GM18861 (cell line): Measurements from ENCODE around the gene C1orf122.
A peak's percentile ranks its signal among the peaks of the same experiment; 100 is the strongest.

Source experiments
- ATAC-seq: cut with Tn5 transposase; IDR thresholded peaks from one replicate; pipeline ENCODE4 v1.9.1; 2021; ENCODE audit not compliant: unreplicated experiment

Gene C1orf122

DNA sequence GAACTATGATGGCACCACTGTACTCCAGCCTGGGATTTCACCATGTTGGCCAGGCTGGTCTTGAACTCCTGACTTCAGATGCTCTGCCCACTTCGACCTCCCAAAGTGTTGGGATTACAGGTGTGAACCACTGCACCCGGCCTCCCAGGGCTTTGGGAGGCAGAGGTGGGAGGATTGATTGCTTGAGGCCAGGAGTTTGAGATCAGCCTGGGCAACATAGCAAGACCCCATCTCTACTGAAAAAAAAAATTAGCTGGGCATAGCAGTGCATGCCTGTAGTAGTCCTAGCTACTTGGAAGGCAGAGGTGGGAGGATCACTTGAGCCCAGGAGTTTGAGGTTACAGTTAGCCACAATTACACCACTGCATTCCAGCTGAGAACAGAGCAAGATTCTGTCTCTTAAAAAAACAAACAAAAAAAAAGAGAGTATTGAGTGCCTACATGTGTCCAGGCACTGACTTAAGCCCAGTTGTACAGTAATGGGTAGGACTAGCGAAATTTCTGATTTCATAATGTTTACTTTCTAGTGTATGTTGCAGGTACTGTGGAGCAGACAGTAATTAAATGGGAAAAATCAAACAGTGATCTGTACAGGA is 9.7 kb upstream of the C1orf122 start:
- no peak for ATAC-seq

DNA sequence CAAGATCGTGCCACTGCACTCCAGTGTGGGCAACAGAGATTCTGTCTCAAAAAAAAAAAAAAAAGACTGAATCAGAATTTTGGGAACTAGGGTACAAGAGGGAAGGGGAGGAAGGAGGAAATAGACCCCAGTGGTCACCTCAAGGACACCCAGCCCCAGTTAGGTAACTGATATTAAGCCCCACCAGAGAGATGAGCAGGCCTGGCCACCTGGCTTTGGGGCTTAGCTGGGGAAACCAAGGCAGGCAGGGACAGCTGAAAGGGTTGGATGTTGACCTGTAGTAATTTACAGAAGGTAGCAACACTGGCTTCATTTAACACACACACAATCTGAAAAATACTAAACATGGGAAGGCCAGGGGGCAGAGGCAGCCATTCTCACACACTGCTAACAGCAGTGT is 5.2 kb upstream of the C1orf122 start:
- ATAC-seq: no peak

DNA sequence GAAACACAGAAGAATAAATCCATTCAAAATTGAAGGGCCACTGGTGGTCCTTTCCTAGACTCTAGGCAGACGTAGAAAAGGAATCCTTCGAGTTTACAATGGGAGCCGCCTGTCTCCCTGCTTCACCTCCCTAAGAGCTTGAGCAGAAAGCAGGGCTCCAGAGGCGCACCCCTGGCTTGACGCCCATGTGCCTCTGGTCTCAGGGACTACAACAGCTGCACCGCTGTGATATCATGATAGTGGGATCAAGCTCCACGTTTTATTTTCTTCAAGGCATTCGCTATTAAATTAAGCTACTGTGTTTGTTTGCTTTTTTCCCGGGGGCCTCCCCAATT is 403 bp upstream of the C1orf122 start:
- no peak for ATAC-seq

DNA sequence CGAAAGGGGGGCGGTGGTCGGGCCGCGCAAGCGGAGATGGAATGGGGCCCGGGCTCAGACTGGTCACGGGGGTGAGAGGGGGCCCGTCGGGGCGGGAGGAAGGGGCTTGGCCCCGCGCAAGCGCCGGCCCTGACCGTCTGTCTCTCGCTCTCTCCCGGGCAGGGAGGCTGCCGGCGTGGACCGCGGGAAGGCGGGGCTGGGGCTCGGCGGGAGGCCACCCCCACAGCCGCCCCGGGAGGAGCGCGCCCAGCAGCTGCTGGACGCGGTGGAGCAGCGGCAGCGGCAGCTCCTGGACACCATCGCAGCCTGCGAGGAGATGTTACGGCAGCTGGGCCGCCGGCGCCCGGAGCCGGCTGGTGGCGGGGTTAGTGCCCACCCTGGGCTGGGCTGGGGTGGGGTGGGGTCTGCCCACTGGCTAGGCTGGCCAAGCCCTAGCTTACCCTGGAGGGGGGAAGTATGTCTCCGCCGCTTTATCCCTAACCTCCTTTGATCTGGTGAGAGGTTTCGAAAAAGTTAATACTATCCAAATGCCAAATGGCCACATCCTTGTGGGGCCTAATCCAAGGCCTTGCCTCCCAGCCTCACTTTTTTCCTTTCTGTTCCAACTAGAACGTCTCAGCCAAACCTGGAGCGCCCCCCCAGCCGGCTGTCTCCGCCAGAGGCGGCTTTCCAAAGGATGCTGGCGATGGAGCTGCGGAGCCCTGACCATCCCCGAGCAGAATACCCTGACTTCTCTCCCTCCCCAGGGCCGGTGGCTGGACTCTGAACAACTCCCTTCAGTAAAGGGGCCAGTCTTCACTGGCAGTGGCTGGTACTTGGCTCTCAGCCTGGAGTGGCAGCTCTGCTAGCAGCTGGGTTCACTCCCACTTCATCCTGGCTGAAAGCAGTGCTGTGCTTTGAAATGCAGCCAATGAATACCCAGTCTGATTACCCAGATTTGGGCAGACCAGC is 1.1 kb downstream of the C1orf122 start:
- ATAC-seq: peak; percentile 17

DNA sequence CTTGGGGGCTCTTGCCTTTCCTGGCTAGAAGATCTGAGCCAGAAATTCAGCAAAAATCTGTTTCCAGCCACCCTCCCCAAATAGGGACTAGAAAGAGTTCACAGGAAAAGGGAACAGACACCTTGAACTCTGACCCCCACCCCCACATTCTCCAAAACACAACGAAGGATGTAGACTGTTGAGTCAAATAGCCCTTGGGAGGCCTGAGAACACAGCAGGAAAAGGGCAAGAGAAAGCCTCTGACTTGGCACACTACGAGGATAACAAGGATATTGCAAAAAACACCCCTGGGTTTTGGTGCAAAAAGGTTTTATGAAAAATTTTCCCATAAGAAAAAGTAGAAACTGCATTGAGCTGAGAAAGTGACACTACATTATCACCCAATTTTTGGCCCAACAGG is 2.4 kb downstream of the C1orf122 start:
- no peak for ATAC-seq

DNA sequence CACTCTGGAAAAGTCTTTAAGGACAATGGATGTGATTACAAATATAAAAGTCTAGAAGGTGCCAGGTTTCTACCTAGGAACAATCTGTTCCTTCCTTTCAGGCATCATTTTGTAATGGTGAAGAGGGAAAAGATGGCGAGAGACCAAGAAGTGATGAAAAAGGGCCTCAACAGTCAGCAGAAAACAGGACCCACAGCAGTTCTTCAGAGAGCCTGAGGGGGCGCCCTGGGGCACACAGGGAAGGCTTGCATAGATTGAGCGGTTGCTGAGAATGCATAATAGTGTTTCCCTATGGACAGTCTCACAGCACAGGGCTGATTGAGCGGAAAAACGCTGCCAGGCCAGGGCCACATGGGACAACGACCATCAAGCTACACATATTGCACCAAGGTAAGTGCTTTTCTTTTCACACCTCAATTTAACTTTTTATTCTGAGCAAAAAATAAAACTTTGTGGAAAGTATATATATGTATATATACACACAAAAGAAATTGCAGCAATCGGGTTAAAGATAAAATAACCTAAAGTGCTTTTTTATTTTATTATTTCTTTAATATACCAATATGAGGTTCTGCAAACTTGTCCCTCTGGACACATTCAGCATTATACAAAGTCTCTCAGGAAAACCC is 3.6 kb downstream of the C1orf122 start:
- no peak for ATAC-seq

DNA sequence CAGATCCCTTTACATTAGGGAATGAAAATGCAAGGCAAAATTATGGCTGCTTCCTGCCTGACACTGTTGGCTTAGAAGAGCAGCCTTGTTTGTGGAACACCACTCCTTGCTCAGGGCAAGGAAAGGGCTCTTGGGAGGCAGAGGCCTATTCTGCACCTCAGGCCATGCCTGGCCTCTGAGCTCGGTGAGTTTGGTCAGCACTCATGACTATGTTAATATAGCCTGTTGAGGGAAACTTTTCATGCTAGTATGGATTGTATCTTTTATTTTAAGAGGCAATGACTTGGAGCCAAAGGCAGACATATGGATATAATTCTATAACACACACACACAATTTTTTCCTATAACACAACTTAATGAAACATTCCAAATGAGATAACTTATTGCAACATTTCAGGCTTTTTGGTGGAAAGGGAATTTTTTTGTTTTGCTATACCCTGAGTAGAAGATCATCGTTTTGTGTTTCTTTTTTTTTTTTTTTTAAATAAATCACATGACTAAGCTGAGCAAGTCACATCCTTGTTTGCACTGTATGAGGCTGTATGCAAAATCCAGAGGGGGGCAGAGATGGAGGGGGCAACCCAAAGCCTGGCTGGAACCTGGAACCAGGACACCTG is 6.0 kb downstream of the C1orf122 start:
- no peak for ATAC-seq

DNA sequence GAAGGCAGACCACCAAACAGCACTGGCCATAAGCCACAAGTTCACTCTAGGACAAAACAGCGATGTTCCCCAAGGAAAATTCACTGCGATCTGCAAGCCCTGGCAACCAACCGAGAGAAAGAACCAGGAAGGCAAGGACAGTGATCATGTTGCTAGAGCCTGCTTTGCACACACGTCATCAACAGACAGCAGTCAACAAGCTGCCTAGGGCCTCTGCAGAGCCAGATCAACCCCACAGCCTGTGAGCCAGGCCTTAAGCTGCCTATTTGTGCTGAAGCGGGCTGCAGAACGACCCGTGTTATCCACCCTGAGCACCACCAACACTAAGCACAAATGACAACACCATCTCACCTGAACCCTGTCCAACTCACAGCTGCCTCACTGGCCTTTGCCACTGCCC is 6.7 kb downstream of the C1orf122 start:
- ATAC-seq: no peak

DNA sequence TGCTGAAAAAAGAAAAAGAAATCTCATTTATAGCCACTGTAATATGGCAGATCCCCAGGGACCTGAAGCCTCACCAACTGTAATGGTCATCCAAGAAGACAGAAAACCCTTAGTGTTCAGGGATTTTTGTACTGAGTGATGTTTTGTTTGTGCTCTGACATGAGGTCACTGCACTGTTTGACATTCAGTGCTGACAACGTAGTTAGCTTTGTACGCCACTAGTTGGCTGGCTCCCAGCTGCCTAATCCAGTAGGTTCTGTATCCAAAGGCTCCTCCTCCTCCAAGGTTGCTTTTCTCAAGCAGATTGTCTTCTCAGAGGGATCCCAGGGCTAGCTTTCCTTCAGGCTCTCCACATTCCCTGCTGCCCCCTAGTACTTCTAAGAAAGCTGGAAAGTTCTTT is 9.9 kb downstream of the C1orf122 start:
- ATAC-seq: no peak

DNA sequence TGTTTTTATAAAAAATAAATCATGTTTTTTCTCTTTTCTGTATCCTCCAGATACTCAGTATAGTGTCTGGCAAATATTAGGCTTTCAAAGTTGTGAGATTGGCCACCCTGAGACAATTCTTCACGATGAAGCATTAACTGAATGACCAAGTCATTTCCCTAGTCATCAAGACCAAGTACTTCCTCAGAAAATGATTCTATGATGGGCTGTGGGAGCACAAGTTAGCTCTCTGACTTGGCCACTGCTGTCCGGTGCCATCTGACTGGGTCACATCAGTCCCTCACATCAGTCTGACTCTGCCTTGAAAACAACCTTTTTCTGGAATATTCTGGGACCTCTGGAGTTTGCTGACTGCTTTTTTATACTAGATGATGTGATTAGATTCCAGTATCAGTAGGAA is 13.9 kb downstream of the C1orf122 start:
- no peak for ATAC-seq

DNA sequence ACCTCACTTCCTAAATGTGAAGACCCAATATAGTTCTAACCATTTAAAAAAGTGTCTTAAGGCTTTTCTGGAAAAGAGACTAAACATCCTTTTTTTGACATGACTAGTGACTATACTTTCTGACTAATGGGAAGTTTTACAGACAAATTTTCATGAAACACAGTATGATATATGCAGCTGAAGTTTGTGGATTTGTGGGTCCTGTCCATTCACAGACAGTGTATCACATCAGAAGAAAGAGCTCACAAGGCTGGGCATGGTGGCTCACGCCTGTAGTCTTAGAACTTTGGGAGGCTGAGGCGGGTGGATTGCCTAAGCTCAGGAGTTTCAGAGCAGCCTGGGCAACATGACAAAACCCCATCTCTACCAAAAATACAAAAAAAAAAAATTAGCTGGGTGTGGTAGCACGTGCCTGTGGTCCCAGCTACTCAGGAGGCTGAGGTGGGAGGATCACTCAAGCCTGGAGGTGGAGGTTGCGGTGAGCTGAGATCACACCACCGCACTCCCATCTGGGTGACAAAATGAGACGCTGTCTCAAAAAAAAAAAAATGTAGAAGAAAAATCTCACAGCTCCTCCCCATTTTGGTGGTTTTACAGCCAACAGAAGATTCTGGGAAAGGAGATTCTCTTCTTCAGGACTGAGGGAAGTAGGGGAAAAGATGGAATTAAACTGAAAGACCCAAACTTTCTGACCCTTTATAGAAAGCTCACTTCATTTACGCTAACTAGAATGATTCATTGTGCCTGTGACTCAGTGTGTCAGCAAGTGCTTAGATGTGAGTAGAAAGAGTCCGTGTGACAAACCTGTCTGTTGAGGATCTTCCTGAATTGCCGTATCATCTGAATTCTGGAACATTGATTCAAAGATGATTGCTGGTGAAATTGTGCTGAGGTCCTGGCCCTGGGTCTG is 15.6 kb downstream of the C1orf122 start:
- ATAC-seq: no peak

DNA sequence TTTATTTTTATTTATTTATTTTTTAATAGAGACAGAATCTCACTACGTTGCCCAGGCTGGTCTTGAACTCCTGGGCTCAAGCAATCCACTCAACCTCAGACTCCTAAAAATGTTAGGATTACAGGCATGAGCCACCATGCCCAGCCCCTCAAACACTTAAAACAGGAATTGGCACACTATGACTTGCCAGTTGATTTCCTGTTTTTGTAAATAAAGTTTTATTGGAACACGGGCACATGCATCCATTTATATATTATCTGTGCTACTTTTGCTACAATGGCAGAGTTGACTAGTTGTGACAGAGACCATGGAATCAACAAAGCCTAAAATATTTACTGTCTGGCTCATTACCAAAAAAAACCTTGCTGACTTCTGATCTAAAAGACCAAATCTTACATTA is 16.4 kb downstream of the C1orf122 start:
- no peak for ATAC-seq

DNA sequence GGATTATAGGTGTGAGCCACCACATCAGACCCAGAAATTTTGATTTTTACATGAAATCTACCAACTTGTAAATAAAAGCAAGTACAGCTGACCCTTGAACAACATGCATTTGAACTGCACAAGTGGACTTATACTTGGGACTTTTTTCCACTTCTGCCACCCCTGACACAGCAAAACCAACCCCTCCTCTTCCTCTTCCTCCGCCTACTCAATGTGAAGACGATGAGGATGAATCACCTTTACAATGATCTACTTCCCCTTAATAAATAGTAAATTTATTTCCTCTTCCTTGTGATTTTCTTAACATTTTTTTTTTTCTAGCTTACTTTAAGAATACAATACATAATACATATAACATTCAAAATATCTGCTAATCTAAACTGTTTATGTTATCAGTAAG is 17.9 kb downstream of the C1orf122 start:
- no peak for ATAC-seq

DNA sequence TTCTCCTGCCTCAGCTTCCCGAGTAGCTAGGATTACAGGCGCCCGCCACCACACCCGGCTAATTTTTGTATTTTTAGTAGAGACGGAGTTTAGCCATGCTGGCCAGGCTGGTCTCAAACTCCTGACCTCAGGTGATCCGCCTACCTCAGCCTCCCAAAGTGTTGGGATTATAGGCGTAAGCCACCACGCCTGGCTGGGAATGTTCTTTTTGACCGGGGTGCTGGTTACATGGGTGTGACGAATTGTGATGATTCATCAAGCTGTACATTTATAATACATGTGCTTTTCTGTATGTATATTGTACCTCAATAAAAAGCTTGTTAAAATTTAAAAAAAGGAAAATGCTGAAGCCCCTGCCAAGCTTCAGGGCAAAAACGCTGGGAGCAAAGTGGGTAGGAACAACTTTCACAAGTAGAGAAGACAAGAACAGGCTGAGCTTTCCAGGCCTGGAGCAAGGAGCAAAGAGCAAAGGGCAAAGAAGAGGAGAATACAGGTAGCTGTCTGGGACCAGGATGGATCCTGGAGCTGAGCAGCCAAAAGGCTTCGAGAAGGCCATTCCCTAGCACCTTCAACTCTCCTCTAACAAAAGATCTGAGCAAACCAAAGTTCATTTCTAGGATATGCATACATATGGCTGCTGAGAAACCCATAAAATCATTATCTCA is 21.0 kb downstream of the C1orf122 start:
- ATAC-seq: no peak

DNA sequence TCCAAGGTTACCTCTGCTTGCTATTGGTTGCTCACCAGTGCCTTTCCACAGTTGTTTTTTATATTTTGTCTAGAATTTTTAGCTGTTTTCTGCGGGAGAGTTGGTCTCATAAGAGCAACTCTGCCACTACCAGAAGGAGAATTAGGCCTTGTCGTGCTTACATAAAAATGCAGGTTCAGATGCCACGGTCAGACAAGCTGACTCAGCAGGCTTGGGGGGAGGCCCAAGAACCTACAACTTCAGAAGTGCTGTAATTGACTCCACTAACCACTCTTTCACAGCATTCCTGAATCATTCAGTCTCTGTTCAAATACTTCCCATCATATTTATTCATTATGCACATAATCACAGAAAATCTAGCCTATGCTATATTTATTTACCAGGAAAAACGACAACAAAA is 23.5 kb downstream of the C1orf122 start:
- no peak for ATAC-seq

DNA sequence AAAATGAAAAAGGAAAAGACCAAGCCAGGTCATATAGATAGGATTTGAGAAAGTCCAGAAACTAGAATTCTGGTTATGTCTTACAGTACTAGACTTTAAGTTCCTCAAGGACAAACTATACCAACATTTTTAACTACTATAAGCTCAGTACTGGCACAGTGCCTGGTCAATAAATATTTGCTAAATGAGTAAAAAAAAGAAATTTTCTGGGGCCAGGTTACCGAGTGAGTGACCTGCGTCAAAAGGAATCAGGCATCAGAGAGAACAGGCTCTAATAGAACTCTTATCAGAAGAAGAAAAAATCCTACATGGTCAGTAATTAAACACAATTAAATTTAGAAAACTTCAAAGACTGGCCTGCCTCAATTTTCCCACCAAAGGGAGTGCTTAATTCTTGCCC is 24.2 kb downstream of the C1orf122 start:
- ATAC-seq: no peak

DNA sequence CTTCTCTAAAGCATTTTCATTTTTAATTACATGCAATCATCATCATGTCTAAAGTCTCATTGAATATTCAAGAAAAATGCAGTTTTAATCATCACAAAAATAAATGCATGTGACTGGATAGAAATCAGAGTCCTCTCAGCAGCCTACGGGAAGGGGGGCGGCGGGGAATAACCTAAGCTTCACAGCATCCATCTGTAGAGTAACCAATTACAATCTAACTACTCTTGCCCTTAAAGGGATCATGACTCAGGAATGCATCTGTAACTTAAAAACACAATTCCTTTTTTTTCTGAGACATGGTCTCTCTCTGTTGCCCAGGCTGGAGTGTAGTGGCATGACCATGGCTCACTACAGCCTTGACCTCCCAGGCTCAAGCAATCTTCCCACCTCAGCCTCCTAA is 29.2 kb downstream of the C1orf122 start:
- ATAC-seq: no peak

DNA sequence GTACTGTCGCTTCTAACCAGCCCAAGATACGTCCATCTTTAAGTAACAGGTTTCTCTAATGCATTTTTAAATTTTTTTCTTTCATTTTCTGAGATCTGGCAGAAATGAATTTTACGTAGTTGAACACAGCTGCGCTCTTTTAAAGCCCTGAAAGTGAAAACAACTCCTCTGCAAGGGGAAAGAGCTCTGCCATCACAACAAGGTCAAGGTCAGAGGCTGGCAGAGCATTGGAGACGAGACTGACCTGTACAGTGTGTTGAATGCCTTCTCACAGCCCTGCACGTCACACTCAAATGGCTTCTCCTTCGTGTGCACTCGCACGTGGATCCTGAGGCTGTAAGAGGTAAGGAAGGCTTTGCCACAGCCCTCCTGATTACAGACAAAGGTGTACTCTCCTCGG is 32.1 kb downstream of the C1orf122 start:
- ATAC-seq: no peak

DNA sequence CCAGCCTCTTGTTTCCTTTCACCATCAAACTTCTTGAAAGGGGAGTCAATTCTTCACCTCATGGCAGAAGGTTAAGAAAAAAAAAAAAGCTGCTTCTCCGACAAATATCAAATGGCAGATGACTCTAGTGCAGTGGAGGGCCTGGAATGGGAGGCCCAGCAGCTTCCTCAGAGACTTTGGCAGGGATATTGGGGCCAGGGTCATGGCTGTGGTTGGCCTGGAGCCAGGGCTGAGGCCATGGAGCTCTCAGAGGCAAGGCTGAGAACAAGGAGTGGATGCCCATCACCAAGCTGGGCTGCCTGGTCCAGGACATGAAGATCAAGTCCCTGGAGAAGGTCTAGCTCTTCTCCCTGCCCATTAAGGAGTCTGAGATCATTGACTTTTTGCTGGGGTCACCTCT is 33.1 kb downstream of the C1orf122 start:
- no peak for ATAC-seq

DNA sequence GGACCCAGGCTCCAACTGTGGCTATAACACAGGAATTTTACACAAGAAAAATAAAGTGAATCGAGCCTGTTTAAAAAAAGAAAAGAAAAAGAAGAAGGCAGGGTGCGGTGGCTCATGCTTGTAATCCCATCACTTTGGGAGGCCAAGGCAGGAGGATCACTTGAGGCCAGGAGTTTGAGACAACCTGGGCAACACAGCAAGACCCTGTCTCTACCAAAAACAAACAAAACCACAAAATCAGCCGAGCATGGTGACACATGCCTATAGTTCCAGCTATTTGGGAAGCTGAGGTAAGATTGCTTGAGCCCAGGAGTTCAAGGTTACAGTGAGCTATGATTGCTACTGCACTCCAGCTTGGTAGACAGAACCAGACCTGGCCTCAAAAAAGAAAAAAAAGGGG is 34.1 kb downstream of the C1orf122 start:
- no peak for ATAC-seq
